ENCODE results near the gene MYOD1. TPM values are rescaled to one million over a fixed set of nuclear protein-coding genes. Genes with fewer than 3 reads are reported as not detected.

The MYOD1 gene
- total RNA-seq, 1 experiment from 2014 or later: not detected

- Histone ChIP-seq H4K20me1 (ENCODE audit: insufficient read depth) (no peaks in the 10 kb centered on the region), H2AFZ (ENCODE audit: low read depth, low read length, poor library complexity, severe bottlenecking) (no peak overlapping the region), H3K27ac (ENCODE audit: low read depth, low read length) (no peak overlapping the region), H3K9me2 (ENCODE audit: insufficient read depth) (no peaks in the 10 kb centered on the region), H3K36me3 (ENCODE audit: control insufficient read depth in 1 of 2, insufficient read depth in 2 of 2, low read length in 2 of 2) (no peaks in the 10 kb centered on the region), H3K79me2 (ENCODE audit: insufficient read depth, low read length) (no peaks in the 10 kb centered on the region), H3K4me2 (ENCODE audit: low read length) (no peak overlapping the region), H3K9me3 (ENCODE audit: control insufficient read depth in 1 of 2, insufficient read depth in 1 of 2, low read depth in 1 of 2, low read length in 2 of 2) (no peaks in the 10 kb centered on the region), H3K4me3 (replicated peaks in 1 of 2; ENCODE audit: low read depth in 1 of 2, low read length in 2 of 2) (no peak overlapping the region), H3K9ac (ENCODE audit: low read length) (no peak overlapping the region), H3K27me3 (ENCODE audit: insufficient read depth, low read length) (no peaks in the 10 kb centered on the region), H3K4me1 (ENCODE audit: control insufficient read depth in 1 of 2, insufficient read depth in 2 of 2, low read length in 2 of 2) (0 out of 4 replicates have a peak, but pooled peaks cover 0 to 5% of the 10 kb centered on the region in 2 experiments)
- POLR2A ChIA-PET: no interaction called here
- CTCF ChIA-PET: interaction anchor here (1.0 to 2.4 kb wide), 2 partner anchors 13 to 15 kb away, joined by 3 to 9 read pairs; no protein-coding TSS in a partner anchor
- no peak for TF ChIP-seq CBX3 (IDR thresholded peaks at IDR 0.05; ENCODE audit: low read depth)
- no TSS peak for BruUV-seq (replicated peaks)
- intact Hi-C loops (cut with micrococcal nuclease): no loop called here
- no peak for ATAC-seq
- RAD21 ChIA-PET (ENCODE audit: low non-redundant PET in 1 of 2, low total read pairs in 2 of 2, uncharacterized antibody in 2 of 2, unreplicated experiment in 2 of 2): no interaction called here
- no peak for DNase-seq (ENCODE audit: low read depth, low spot score)
These were observed 26.7 kb downstream of the MYOD1 start for GRCh38 chr11:17746096-17746495.

DNA sequence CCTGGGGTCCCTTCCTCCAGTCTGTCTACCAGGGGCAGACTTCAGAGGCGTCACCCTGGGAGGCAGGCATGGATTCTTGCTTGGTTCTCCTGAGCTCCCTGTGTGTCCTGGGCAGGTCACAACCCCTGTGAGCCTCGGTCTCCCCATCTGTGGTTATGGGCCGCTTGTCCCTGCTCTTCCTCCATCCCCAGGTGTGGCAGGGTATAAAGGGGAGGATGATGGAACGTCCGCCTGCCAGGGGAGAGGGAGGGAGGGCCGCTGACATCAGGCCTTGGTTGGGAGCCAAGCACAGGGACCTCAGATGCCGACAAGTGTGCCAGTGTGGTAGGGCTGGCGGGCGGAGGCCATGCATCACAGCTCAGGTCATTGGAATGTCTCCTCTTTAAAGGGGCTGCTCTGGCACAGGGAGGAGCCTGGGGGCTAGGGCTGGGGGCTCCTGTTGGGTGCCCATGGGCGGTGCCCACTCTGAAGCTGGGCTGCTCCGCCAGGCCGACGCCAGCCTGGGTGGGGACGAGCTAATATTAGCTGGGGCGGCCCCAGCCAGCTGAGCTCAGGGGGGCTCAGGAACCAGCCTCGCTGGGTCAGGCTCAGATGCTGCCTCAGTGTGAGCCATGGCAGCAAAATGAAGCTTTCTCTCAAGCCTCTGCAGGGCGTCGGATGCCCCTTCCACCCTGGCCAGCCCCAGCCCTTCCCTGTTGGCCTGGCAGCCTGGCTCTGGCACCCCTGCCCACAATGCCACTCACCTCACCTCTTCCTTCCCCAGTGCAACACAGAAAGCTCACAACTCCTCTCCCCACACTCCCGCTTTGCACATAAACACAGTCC is 28.0 kb downstream of the MYOD1 start:
- H3K4me1 ChIP-seq (ENCODE audit: control insufficient read depth in 1 of 2, insufficient read depth in 2 of 2, low read length in 2 of 2): 0 out of 4 replicates have a peak, but pooled peaks cover 0 to 5% of the 10 kb centered on the region in 2 experiments
- H3K27me3 ChIP-seq (ENCODE audit: insufficient read depth, low read length): no peaks in the 10 kb centered on the region; the same call in 1 of the 2 replicates
- no peak overlapping the region for H3K27ac ChIP-seq (ENCODE audit: low read depth, low read length)
- H2AFZ ChIP-seq (ENCODE audit: low read depth, low read length, poor library complexity, severe bottlenecking): no peak overlapping the region
- no peaks in the 10 kb centered on the region for H3K79me2 ChIP-seq (ENCODE audit: insufficient read depth, low read length)
- no peak overlapping the region for H3K4me3 ChIP-seq (replicated peaks in 1 of 2; ENCODE audit: low read depth in 1 of 2, low read length in 2 of 2)
- ChIA-PET CTCF (interaction anchor here (2.4 kb wide), 1 partner anchor 16 kb away, joined by 9 read pairs; no protein-coding TSS in a partner anchor), RAD21 (ENCODE audit: low non-redundant PET in 1 of 2, low total read pairs in 2 of 2, uncharacterized antibody in 2 of 2, unreplicated experiment in 2 of 2) (no interaction called here), POLR2A (no interaction called here)
- DNase-seq (ENCODE audit: low read depth, low spot score) (no peak), ATAC-seq (no peak)
- H3K36me3 ChIP-seq (ENCODE audit: control insufficient read depth in 1 of 2, insufficient read depth in 2 of 2, low read length in 2 of 2): no peaks in the 10 kb centered on the region
- no peak overlapping the region for H3K9ac ChIP-seq (ENCODE audit: low read length)
- no peaks in the 10 kb centered on the region for H4K20me1 ChIP-seq (ENCODE audit: insufficient read depth)
- intact Hi-C loops (cut with micrococcal nuclease): no loop called here
- no TSS peak for BruUV-seq (replicated peaks)
- no peaks in the 10 kb centered on the region for H3K9me2 ChIP-seq (ENCODE audit: insufficient read depth)
- no peak overlapping the region for H3K4me2 ChIP-seq (ENCODE audit: low read length)
- no peaks in the 10 kb centered on the region for H3K9me3 ChIP-seq (ENCODE audit: control insufficient read depth in 1 of 2, insufficient read depth in 1 of 2, low read depth in 1 of 2, low read length in 2 of 2)
- no peak for TF ChIP-seq EGR1 (IDR thresholded peaks at IDR 0.05; ENCODE audit: low read depth)
- no peak for TF ChIP-seq ZFX (IDR thresholded peaks at IDR 0.05)
